ENCODE data around the gene PARS2.

- no peak for TF ChIP-seq CTCF (IDR thresholded peaks at IDR 0.05)
- TF ChIP-seq POLR2A (IDR thresholded peaks at IDR 0.05) = no peak
Observed at GRCh38 chr1:54742282-54742681, 22.0 kb downstream of the PARS2 start.
